Esophagus squamous epithelium (tissue), 5 donors: Measurements from ENCODE around the gene IARS2. TPM values are rescaled to one million over a fixed set of nuclear protein-coding genes. Genes with fewer than 3 reads are reported as not detected.

ENCODE experiments used
- DNase-seq: peaks from one replicate; lab custom pipeline; 2025; lab: John Stamatoyannopoulos, UW
- H3K27ac ChIP-seq, 4 donors: fragments of 200-600 bp; sonication (generic); one replicate each; pipeline ENCODE4 v1.5.1; 2016 to 2019; ENCODE audit warnings: mild to moderate bottlenecking in 1 of 4
- H3K27me3 ChIP-seq, 4 donors: fragments of 200-600 bp; sonication (generic); 1 replicate in 3 of 4; 2 replicates in 1 of 4; pipeline versions ENCODE4 v1.5.1 to v1.6.0; 2017 to 2021; ENCODE audit warnings: antibody characterized with exemption in 1 of 4
- H3K36me3 ChIP-seq, 3 donors: fragments of 200-600 bp; sonication (generic); one replicate each; pipeline ENCODE4 v1.5.1; 2016 to 2019
- H3K4me1 ChIP-seq, 3 donors: fragments of 200-600 bp; sonication (generic); one replicate each; pipeline ENCODE4 v1.5.1; 2017 to 2019
- H3K4me3 ChIP-seq, 4 donors: fragments of 200-600 bp; sonication (generic); 1 replicate in 3 of 4; 2 replicates in 1 of 4; pipeline ENCODE4 v1.5.1; 2016 to 2019; ENCODE audit warnings: mild to moderate bottlenecking in 2 of 4, moderate library complexity in 1 of 4
- H3K9me3 ChIP-seq, 3 donors: fragments of 200-600 bp; sonication (generic); one replicate each; pipeline ENCODE4 v1.5.1; 2016 to 2019
- CTCF ChIP-seq, 6 experiments: fragments of 450-650 bp in 4 of 6; fragments of 200-600 bp in 2 of 6; sonication (generic) in 2 of 6; IDR thresholded peaks; one replicate each; pipeline ENCODE4 v1.5.1; 2016 to 2019; ENCODE audit warnings: antibody characterized with exemption in 6 of 6, mild to moderate bottlenecking in 4 of 6, moderate library complexity in 4 of 6
- POLR2A ChIP-seq, 4 donors: fragments of 450-650 bp; IDR thresholded peaks; one replicate each; pipeline ENCODE4 v1.6.1; 2017; ENCODE audit warnings: antibody characterized with exemption in 4 of 4, mild to moderate bottlenecking in 4 of 4, moderate library complexity in 3 of 4
- WGBS, 2 donors: methylation state at CpG; one replicate each; pipeline ENCODE4 v1.1.5; 2018; 5-methylcytosine and 5-hydroxymethylcytosine counted together
- intact Hi-C: fragments of 100-400 bp; cut with DNase I; formaldehyde crosslinking; loops from one replicate; pipeline ENCODE4 v1.15.0; 2022
- total RNA-seq, 4 donors: library from RNA; depleted of rRNA; stranded (reverse); fragments of >200 nt; gene quantifications; one replicate each; pipeline ENCODE4 v1.1.0, GENCODE V29; 2016
- donor health status: DM: yes; HTN: yes; CAD: no.

The IARS2 gene
- total RNA-seq, 4 donors from 2014 or later: 43.6 to 85.1 (median 61.7) TPM

- Histone ChIP-seq H3K27ac (no peak overlapping the region), H3K36me3 (peaks cover 0 to 59% (median 3%) of the 10 kb centered on the region in 3 donors), H3K9me3 (no peaks in the 10 kb centered on the region), H3K27me3 (no peaks in the 10 kb centered on the region), H3K4me1 (no peaks in the 10 kb centered on the region), H3K4me3 (no peak overlapping the region)
- TF ChIP-seq POLR2A (IDR thresholded peaks at IDR 0.05) (no peak), CTCF (IDR thresholded peaks at IDR 0.05) (no peak)
- intact Hi-C loops: no loop called here
- 87 to 89% methylated on average over 1 of the region's 1 CpG for WGBS, 2 donors
- no peak for DNase-seq
Observed at GRCh38 chr1:220056374-220056773, 37.6 kb upstream of the IARS2 start.

GRCh38 chr1:220060876-220061275, 33.1 kb upstream of the IARS2 start:
- 93 to 96% methylated on average over 3 of the region's 3 CpGs for WGBS, 2 donors

GRCh38 chr1:220062629-220063028, 31.3 kb upstream of the IARS2 start:
- Histone ChIP-seq H3K36me3 (peaks cover 3 to 99% (median 8%) of the 10 kb centered on the region in 3 donors), H3K4me3 (no peak overlapping the region), H3K4me1 (no peaks in the 10 kb centered on the region), H3K27me3 (no peaks in the 10 kb centered on the region), H3K9me3 (no peaks in the 10 kb centered on the region), H3K27ac (no peak overlapping the region)
- WGBS, 2 donors: 92 to 95% methylated on average over 5 to 6 of the region's 6 CpGs
- DNase-seq: no peak
- TF ChIP-seq POLR2A (IDR thresholded peaks at IDR 0.05): no peak
- TF ChIP-seq CTCF (IDR thresholded peaks at IDR 0.05): no peak
- intact Hi-C loops: no loop called here

More at GRCh38 chr1:220060876-220061275, 33.1 kb upstream of the IARS2 start:
- intact Hi-C loops: no loop called here
- DNase-seq: no peak
- peaks cover 3 to 99% (median 8%) of the 10 kb centered on the region in 3 donors for H3K36me3 ChIP-seq
- TF ChIP-seq POLR2A (IDR thresholded peaks at IDR 0.05) (no peak), CTCF (IDR thresholded peaks at IDR 0.05) (no peak)
- no peaks in the 10 kb centered on the region for H3K4me1 ChIP-seq
- no peak overlapping the region for H3K4me3 ChIP-seq
- H3K9me3 ChIP-seq: no peaks in the 10 kb centered on the region
- no peaks in the 10 kb centered on the region for H3K27me3 ChIP-seq
- H3K27ac ChIP-seq: no peak overlapping the region

- Histone ChIP-seq H3K36me3 (peaks cover 8 to 95% (median 20%) of the 10 kb centered on the region in 3 donors), H3K4me1 (no peaks in the 10 kb centered on the region), H3K27me3 (no peaks in the 10 kb centered on the region), H3K27ac (no peak overlapping the region), H3K4me3 (no peak overlapping the region), H3K9me3 (no peaks in the 10 kb centered on the region)
- DNase-seq: no peak
- no peak for TF ChIP-seq POLR2A (IDR thresholded peaks at IDR 0.05)
- TF ChIP-seq CTCF (IDR thresholded peaks at IDR 0.05): no peak
- intact Hi-C loops: no loop called here
- 76 to 77% methylated on average over 3 of the region's 3 CpGs for WGBS, 2 donors
Observed at GRCh38 chr1:220067269-220068204, 26.4 kb upstream of the IARS2 start.
